Effector memory CD8-positive, alpha-beta T cell (primary cell): ENCODE data around the gene BEST2.
A peak's percentile ranks its signal among the peaks of the same experiment; 100 is the strongest.

Experiments
- ATAC-seq: fragments of 150-1000 bp; cut with Tn5 transposase; replicated peaks from 2 replicates; pipeline ENCODE4 v1.10.0; 2021; ENCODE audit warnings: mild to moderate bottlenecking, moderate library complexity
- DNase-seq, 3 experiments: peaks; one replicate each; pipeline ENCODE4 v3.0.0; 2021
- H3K27ac Mint-ChIP-seq, 2 donors: one replicate each; pipeline ENCODE4 v1.8.0; 2022; ENCODE audit warnings: mild to moderate bottlenecking in 2 of 2, mixed read lengths in 2 of 2, moderate library complexity in 2 of 2
- H3K27me3 Mint-ChIP-seq, 2 donors: one replicate each; pipeline ENCODE4 v1.8.0; 2022; ENCODE audit warnings: mixed read lengths in 2 of 2
- H3K36me3 Mint-ChIP-seq: one replicate; pipeline ENCODE4 v1.8.0; 2022; ENCODE audit warnings: mild to moderate bottlenecking, moderate library complexity, mixed read lengths; ENCODE audit not compliant: insufficient read depth
- H3K4me1 Mint-ChIP-seq, 2 donors: one replicate each; pipeline ENCODE4 v1.8.0; 2022; ENCODE audit warnings: low read depth in 2 of 2, mixed read lengths in 2 of 2
- H3K4me3 Mint-ChIP-seq, 2 donors: one replicate each; pipeline ENCODE4 v1.8.0; 2022; ENCODE audit warnings: mild to moderate bottlenecking in 2 of 2, mixed read lengths in 2 of 2, moderate library complexity in 2 of 2
- H3K9me3 Mint-ChIP-seq, 2 donors: one replicate each; pipeline ENCODE4 v1.8.0; 2022; ENCODE audit warnings: mixed read lengths in 2 of 2

The BEST2 gene

DNA sequence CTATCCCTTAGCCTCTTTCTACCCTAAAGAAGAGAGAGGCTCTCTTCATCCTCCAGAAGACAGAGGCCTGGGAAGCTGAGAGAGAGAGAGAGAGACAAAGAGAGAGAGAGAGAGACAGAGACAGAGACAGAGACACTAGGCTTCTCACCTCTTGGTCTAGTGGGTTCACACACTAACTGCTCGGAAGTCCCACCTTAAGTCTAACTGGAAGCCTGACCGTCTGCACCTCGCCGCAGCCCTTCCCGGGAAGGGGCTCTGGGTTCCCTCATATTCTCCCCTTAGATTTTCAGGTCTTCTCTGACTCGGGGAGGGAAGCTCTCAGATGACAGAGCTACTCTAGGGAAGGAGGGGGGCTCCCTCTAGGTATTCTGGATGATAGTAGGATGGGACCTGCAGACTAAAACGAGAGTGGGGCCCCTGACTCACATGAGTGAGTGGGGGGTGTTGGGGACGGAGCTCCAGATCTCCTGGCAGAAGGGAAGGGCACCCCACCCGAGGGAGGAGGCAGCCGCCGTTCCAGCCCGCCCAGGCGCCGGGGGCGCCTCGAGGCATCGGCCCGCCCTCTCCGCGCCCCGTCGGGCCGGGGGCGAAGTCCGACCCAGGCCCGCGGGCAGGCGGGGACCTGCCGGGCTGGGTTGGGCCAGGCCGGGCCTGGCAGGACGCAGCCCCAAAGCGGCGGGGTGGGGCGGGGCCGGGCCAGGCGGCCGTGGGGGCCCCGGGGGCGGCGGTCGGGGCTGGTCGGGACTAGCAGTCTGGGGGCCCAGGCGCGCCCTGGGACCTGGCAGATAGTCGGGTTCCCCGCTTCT lies 37.7 kb downstream of the BEST2 start:
- ATAC-seq (no peak), DNase-seq (peak in 1 of 3 experiments; percentile 35)
- Mint-ChIP-seq H3K27ac (peak overlapping the region; percentile 90 to 94), H3K9me3 (no peaks in the 10 kb centered on the region), H3K4me3 (peak overlapping the region; percentile 95 to 98), H3K4me1 (peaks cover 20 to 23% of the 10 kb centered on the region in 2 donors), H3K27me3 (no peaks in the 10 kb centered on the region), H3K36me3 (peaks cover 51% of the 10 kb centered on the region)

DNA sequence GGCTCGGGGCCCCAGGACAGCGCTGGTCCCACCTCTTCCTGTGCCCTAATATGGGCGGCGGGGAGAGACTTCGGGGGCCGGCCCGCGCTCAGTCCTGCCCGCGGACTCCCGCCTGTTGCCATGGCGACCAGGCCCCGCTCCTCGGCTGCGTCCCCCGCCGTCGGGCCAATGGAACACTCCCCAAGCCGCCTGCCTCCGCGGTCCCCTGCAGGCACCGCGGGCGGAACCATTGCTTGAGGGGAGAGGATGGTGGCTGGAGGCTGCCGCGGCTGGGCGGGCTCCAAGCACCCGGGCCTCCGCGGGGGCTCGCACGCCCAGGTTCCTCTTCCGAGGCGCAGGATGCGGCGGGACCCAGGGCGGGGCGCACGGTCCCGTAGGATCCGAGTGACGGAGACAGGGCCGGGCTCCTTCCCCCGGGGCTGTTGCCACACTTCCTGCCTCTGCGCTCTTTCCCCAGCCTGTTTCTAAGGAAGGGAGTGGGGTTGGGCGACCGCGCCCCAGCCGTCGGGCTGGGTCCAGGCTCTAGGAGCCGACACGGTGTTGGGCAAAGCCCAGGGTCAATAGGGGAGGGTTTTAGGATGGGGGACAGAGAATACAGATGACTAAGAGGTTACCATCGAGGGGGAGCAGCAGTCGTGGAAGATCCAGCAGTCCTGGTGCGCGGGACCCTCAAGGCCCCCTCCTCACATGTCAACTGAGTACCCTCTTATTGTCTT lies 38.5 kb downstream of the BEST2 start:
- Mint-ChIP-seq H3K4me3 (peak overlapping the region; percentile 95 to 98), H3K27me3 (no peaks in the 10 kb centered on the region), H3K36me3 (peaks cover 59% of the 10 kb centered on the region), H3K9me3 (no peaks in the 10 kb centered on the region), H3K27ac (peak overlapping the region; percentile 98 to 100), H3K4me1 (peaks cover 22 to 26% of the 10 kb centered on the region in 2 donors)
- peak; percentile 45 for ATAC-seq
- DNase-seq: peak; percentile 89 to 93 (median 93)

DNA sequence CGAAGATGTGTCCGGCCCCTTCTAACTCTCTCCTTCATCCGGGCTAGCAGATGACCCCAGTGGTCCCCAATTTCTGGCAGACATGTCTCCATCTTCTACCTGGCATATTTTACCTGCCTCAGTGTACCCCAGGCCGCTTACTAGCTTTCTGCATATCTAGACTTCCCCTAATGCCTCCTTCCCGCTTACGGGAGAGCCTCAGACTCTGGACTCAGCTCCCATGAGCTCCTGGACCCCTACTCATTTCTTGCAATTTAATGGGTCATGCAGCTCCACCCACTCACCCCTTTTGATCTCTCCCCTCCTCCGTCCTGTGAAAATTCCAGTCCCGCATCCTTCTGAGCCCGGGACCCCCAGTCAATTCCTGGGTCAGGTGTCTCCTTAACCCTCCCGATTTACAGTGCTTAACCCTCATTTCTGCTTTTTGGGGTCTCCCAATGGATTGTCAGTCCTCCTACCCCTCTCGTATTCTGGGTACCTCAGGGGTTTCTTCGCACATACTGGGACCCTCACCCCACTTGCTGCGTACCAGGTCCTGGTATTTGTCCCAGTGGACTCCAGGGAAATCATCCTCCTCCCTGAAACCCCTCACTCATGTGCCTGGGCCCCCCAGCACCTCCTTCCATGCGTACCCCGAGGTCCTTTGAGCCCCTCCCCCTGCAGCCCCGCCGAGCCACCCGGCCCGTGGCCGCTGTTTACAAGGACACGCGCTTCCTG lies 39.2 kb downstream of the BEST2 start:
- H3K4me3 Mint-ChIP-seq: peak overlapping the region; percentile 95 to 98
- ATAC-seq (no peak), DNase-seq (no peak)
- peak overlapping the region; percentile 98 to 100 for H3K27ac Mint-ChIP-seq
- peaks cover 25 to 29% of the 10 kb centered on the region in 2 donors for H3K4me1 Mint-ChIP-seq
- H3K9me3 Mint-ChIP-seq: no peaks in the 10 kb centered on the region
- H3K27me3 Mint-ChIP-seq: no peaks in the 10 kb centered on the region
- peaks cover 64% of the 10 kb centered on the region for H3K36me3 Mint-ChIP-seq

DNA sequence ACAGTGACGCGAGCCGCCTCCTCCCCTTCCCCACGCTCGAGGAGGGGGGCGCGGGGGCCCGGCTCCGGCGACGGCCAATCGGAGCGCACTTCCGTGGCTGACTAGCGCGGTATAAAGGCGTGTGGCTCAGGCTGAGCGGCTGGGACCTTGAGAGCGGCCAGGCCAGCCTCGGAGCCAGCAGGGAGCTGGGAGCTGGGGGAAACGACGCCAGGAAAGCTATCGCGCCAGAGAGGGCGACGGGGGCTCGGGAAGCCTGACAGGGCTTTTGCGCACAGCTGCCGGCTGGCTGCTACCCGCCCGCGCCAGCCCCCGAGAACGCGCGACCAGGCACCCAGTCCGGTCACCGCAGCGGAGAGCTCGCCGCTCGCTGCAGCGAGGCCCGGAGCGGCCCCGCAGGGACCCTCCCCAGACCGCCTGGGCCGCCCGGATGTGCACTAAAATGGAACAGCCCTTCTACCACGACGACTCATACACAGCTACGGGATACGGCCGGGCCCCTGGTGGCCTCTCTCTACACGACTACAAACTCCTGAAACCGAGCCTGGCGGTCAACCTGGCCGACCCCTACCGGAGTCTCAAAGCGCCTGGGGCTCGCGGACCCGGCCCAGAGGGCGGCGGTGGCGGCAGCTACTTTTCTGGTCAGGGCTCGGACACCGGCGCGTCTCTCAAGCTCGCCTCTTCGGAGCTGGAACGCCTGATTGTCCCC lies 39.9 kb downstream of the BEST2 start, which contains the start of gene JUNB:
TSS of gene JUNB (plus strand) at position 142 of the 706 bp plus-strand sequence. CDS start at position 428, 286 bp downstream.
- H3K9me3 Mint-ChIP-seq: no peaks in the 10 kb centered on the region
- H3K4me3 Mint-ChIP-seq: peak within 1 kb of the TSS; percentile 95 to 98
- DNase-seq: peak; percentile 95 to 97 (median 96)
- peak; percentile 35 for ATAC-seq
- H3K27me3 Mint-ChIP-seq: no peaks in the 10 kb centered on the region
- H3K4me1 Mint-ChIP-seq: peaks cover 32 to 36% of the 10 kb centered on the region in 2 donors
- peaks cover 67% of the 10 kb centered on the region for H3K36me3 Mint-ChIP-seq
- H3K27ac Mint-ChIP-seq: peak within 1 kb of the TSS; percentile 98 to 100

DNA sequence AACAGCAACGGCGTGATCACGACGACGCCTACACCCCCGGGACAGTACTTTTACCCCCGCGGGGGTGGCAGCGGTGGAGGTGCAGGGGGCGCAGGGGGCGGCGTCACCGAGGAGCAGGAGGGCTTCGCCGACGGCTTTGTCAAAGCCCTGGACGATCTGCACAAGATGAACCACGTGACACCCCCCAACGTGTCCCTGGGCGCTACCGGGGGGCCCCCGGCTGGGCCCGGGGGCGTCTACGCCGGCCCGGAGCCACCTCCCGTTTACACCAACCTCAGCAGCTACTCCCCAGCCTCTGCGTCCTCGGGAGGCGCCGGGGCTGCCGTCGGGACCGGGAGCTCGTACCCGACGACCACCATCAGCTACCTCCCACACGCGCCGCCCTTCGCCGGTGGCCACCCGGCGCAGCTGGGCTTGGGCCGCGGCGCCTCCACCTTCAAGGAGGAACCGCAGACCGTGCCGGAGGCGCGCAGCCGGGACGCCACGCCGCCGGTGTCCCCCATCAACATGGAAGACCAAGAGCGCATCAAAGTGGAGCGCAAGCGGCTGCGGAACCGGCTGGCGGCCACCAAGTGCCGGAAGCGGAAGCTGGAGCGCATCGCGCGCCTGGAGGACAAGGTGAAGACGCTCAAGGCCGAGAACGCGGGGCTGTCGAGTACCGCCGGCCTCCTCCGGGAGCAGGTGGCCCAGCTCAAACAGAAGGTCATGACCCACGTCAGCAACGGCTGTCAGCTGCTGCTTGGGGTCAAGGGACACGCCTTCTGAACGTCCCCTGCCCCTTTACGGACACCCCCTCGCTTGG lies 40.7 kb downstream of the BEST2 start:
- Mint-ChIP-seq H3K27ac (peak overlapping the region; percentile 98 to 100), H3K27me3 (no peaks in the 10 kb centered on the region), H3K4me3 (peak overlapping the region; percentile 95 to 98), H3K36me3 (peaks cover 72% of the 10 kb centered on the region), H3K4me1 (peaks cover 33 to 37% of the 10 kb centered on the region in 2 donors), H3K9me3 (no peaks in the 10 kb centered on the region)
- ATAC-seq: no peak
- DNase-seq: peak; percentile 64 to 71 (median 70)

DNA sequence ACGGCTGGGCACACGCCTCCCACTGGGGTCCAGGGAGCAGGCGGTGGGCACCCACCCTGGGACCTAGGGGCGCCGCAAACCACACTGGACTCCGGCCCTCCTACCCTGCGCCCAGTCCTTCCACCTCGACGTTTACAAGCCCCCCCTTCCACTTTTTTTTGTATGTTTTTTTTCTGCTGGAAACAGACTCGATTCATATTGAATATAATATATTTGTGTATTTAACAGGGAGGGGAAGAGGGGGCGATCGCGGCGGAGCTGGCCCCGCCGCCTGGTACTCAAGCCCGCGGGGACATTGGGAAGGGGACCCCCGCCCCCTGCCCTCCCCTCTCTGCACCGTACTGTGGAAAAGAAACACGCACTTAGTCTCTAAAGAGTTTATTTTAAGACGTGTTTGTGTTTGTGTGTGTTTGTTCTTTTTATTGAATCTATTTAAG lies 41.3 kb downstream of the BEST2 start:
- DNase-seq (peak in 1 of 3 experiments; percentile 35), ATAC-seq (no peak)
- Mint-ChIP-seq H3K9me3 (no peaks in the 10 kb centered on the region), H3K4me3 (peak overlapping the region; percentile 95 to 98), H3K36me3 (peaks cover 76% of the 10 kb centered on the region), H3K4me1 (peaks cover 33 to 37% of the 10 kb centered on the region in 2 donors), H3K27me3 (no peaks in the 10 kb centered on the region), H3K27ac (peak overlapping the region; percentile 98 to 100)

DNA sequence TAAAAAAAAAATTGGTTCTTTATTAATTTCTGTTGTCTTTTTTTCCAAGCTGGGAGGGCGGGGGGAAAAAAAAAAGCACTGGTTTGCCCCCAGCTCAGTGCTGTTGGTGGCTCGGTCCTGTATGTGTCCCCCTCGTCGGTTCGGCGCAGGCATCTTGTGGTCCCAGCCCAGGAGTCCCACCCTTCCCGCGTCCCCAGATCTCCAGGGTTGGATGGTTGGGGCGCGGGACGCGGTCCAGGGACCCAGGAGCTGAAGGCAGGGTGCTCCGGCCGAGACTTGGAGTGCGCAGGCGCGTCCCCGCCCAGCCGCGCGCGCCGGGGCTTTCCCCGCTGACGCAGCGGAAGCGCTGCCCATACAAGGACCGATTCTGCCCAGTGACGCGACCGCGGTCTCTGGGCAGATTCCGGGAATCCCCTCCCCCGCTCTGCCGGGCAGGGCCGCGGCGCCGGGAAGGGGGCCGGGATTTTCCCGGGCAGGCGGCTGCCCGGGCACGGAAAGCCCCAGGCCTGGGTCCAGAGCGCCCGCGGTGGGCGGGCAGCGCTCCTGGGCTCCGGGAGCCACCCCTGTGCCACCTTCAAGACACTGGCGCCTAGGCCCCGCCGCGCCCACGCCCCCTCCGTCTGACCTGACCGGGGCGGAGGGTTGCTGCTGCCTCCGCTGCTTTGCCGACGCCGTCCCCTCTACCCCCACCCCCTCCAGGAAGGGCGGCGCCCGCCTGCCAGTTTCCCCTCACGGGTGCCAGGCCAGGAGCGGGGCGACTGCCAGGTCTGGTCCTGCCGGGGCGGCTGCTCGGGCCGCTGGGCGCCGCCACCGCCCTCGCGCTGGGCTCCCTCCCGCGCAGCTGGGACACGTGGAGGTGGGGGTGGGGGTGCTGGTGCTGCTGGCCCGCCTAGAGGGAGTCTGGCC lies 42.0 kb downstream of the BEST2 start:
- Mint-ChIP-seq H3K4me1 (peaks cover 33 to 37% of the 10 kb centered on the region in 2 donors), H3K36me3 (peaks cover 79% of the 10 kb centered on the region), H3K27me3 (no peaks in the 10 kb centered on the region), H3K27ac (peak overlapping the region; percentile 98 to 100), H3K4me3 (peak overlapping the region; percentile 95 to 98), H3K9me3 (no peaks in the 10 kb centered on the region)
- DNase-seq: peak; percentile 91 to 96 (median 96)
- ATAC-seq: peak; percentile 46

DNA sequence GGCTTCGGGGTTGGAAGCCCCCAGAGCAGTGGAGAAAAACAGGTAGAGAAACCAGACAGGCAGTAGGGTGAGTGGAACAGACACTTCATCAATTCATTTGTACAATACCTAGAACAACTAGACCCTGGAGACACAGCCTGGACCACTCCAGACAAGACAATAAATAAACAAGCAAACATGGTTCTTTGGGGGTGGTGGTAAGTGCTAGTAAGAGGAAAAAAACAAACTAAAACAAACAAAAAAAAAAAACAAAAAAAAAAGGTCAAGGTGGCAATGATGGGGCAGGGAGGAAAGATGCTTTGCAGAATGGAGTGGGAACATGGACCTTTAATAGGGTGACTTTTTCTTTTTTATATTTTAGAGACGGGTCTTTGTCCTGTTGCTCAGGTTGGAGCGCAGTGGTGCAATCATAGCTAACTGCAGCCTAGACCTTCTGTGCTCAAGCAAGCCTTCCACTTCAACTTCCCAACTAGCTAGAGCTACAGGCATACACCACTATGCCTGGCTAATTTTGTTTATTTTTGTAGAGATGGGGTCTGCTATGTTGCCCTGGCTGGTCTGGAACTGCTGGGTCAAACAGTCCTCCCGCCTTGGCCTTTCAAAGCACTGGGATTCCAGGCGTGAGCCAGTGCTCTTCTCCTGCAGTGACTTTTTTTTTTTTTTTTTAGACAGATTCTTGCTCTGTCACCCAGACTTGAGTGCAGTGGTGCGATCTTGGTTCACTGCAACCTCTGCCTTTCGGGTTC lies 42.8 kb downstream of the BEST2 start:
- H3K4me1 Mint-ChIP-seq: peaks cover 28 to 30% of the 10 kb centered on the region in 2 donors
- no peaks in the 10 kb centered on the region for H3K9me3 Mint-ChIP-seq
- peak overlapping the region; percentile 98 to 100 for H3K27ac Mint-ChIP-seq
- peak overlapping the region; percentile 95 to 98 for H3K4me3 Mint-ChIP-seq
- peaks cover 82% of the 10 kb centered on the region for H3K36me3 Mint-ChIP-seq
- H3K27me3 Mint-ChIP-seq: no peaks in the 10 kb centered on the region
- ATAC-seq (no peak), DNase-seq (no peak)

DNA sequence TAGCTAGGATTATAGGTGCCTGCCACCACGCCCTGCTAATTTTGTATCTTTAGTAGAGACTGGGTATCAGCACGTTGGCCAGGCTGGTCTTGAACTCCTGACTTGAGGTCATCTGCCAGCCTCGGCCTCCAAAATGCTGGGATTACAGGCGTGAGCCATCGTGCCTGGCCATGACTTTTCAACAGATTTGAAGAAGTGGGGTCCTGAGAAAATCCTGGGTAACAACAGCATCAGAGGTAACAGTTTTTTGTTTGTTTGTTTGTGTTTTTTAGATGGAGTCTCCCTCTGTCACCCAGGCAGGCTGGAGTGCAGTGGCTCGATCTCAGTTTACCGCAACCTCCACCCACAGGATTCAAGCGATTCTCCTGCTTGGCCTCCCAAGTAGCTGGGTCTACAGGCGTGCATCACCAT lies 43.4 kb downstream of the BEST2 start:
- Mint-ChIP-seq H3K4me3 (peak overlapping the region; percentile 95 to 98), H3K27me3 (no peaks in the 10 kb centered on the region), H3K27ac (peak overlapping the region; percentile 98 to 100), H3K4me1 (peaks cover 28 to 30% of the 10 kb centered on the region in 2 donors), H3K9me3 (no peaks in the 10 kb centered on the region), H3K36me3 (peaks cover 81% of the 10 kb centered on the region)
- no peak for DNase-seq
- ATAC-seq: no peak

DNA sequence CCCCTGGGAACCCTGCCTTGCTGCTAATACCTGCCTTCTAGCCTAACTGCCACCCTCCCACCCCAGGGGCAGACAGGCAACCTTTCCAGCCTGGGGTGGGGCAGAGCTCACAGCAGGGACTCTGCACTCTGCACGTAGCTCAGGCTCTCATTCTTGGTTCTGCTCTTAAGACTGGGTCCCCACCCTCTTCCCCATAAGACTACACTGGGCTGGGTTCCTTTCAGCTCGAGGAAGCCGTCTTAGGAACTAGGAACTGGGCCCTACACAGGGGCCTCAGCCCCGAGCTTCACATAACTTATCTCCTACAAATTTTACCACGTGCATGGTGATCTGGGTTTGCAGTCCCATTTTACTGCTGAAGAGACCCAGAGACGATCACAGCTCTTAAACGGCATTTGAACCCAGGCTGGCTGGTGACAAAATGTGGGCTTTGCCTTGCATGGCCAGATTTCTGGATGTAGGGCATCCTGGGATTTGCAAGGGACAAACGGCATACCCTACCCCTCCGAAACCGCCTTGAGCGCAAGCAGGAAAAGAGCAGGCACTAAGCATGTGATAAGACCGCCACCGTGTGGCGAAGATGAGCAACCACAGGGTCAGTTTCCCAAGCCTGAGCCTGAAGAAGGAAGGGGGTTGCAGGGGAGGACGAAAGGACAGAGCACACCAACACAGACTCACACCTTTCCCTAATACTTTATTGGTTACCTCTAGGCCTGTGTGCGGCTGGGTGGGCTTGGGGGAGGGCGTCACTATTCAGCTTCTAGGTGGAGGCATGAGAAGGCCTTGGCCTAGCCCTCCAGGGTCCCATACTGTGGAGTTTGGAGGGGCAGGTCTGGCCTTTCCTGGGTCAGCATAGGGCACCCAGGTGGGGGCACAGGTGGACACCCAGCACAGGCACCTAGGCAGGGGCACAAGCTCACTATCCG lies 44.8 kb downstream of the BEST2 start:
- Mint-ChIP-seq H3K36me3 (peaks cover 76% of the 10 kb centered on the region), H3K27ac (peak overlapping the region; percentile 82 to 100), H3K4me3 (peak overlapping the region; percentile 70 to 73), H3K9me3 (no peaks in the 10 kb centered on the region), H3K27me3 (no peaks in the 10 kb centered on the region), H3K4me1 (peaks cover 23 to 27% of the 10 kb centered on the region in 2 donors)
- ATAC-seq (no peak), DNase-seq (peak; percentile 73 to 75 (median 74))
